ENCODE results near the gene TVP23C. TPM values are rescaled to one million over a fixed set of nuclear protein-coding genes. Genes with fewer than 3 reads are reported as not detected.

The TVP23C gene
- total RNA-seq, 1 donor = 24.2 TPM

GRCh38 chr17:15492186-15492585 is 71.1 kb downstream of the TVP23C start:
- Histone ChIP-seq H3K9me3 (ENCODE audit: low read depth, low read length) (no peaks in the 10 kb centered on the region), H3K4me3 (ENCODE audit: low read length) (no peak overlapping the region), H3K27me3 (ENCODE audit: insufficient read depth, low read length) (no peaks in the 10 kb centered on the region), H3K4me1 (ENCODE audit: insufficient read depth, low read length) (no peaks in the 10 kb centered on the region)

DNA sequence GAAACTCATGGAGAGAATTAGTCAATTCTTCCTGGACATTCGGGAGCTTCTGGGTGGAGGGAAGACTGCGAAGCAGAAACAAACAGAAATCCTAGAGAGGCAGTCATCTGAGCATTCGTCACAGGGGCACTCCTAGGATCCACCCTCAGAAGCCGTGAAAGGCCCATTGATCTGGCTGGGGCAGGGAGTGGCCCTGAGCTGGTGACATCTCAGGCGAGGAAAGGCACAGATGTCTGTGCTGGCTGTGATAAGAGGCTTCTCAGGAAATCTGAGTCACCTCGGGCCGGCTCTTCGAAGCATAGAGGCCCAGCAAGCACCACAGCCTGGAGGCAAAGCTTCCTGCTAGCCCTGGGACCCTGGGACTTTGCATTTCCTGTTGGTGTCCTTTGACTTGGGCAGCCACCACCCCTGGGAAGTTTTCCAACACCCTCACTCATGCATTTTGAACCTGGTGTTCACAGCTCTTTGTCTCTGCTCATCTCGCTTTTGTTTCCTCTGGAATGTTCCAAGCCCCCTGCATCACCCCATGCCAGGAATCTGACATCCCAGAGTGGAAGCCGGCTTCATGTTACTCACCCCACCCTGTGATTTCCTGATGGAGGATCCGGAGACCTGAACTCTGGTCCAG is 72.5 kb downstream of the TVP23C start:
- Histone ChIP-seq H3K4me1 (ENCODE audit: insufficient read depth, low read length) (no peaks in the 10 kb centered on the region), H3K27me3 (ENCODE audit: insufficient read depth, low read length) (no peaks in the 10 kb centered on the region), H3K4me3 (ENCODE audit: low read length) (no peak overlapping the region), H3K9me3 (ENCODE audit: low read depth, low read length) (no peaks in the 10 kb centered on the region)

DNA sequence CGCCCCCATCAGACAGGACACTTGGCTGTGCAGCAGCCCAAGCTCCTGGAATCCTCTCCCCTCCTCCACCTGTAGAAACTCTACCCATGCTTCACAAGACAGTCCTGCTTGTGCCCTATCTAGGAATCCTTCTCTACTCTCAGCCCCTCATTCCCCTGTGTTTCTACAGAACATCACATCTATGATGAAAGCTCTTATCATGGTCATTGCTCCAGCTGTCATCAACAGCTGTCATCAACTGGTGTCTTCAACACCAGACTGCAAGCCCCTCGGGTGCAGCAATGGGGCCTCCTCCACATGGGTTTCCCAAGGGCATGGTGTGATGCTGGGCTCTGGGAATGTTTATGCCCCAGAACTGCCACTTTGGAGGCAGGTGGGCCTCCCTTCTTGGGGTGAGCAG is 74.7 kb downstream of the TVP23C start:
- Histone ChIP-seq H3K9me3 (ENCODE audit: low read depth, low read length) (no peaks in the 10 kb centered on the region), H3K4me1 (ENCODE audit: insufficient read depth, low read length) (no peaks in the 10 kb centered on the region), H3K27me3 (ENCODE audit: insufficient read depth, low read length) (no peaks in the 10 kb centered on the region), H3K4me3 (ENCODE audit: low read length) (no peak overlapping the region)

DNA sequence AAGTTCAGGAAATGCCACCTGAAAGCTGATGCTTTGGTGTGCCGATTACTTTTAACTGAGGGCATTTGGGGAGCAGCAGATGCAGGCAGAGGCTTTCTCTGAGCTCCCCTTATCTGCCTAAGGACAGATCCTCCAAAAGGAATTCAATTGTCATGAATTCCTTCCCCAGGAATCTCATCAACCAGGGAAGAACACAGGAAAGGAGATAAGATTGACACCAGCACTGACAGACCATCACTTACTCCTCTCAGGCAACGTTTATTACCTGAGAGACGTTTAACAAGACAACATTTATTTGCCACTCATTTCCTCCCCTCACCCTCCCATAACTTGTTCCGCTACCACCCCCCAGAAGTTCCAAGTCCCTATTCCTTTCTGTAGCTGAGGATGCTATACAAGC is 78.2 kb downstream of the TVP23C start:
- H3K4me3 ChIP-seq (ENCODE audit: low read length) = no peak overlapping the region
- no peaks in the 10 kb centered on the region for H3K27me3 ChIP-seq (ENCODE audit: insufficient read depth, low read length)
- H3K4me1 ChIP-seq (ENCODE audit: insufficient read depth, low read length) = no peaks in the 10 kb centered on the region
- H3K9me3 ChIP-seq (ENCODE audit: low read depth, low read length) = no peaks in the 10 kb centered on the region

- H3K4me1 ChIP-seq (ENCODE audit: insufficient read depth, low read length) = no peaks in the 10 kb centered on the region
- no peaks in the 10 kb centered on the region for H3K27me3 ChIP-seq (ENCODE audit: insufficient read depth, low read length)
- H3K4me3 ChIP-seq (ENCODE audit: low read length) = no peak overlapping the region
- no peaks in the 10 kb centered on the region for H3K9me3 ChIP-seq (ENCODE audit: low read depth, low read length)
Observed at GRCh38 chr17:15483431-15483830, 79.9 kb downstream of the TVP23C start.

DNA sequence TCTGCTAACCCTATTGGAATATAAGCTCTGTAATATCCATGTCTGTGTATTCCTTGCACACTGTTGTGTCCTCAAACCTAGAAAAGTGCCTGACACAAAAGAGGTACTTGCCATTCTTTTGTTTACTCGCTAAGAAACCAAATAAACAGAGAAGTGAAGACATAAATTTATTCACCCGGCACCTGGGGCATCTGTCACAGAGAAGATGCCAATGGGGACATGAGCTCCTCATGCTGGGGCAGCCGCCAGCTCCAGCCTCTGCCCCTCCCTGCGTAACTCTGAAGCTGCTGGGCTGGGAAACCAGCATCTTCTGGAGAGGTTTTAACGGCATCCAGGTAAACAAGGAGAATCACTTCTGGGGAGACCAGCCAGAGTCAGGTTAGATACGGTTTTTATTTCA is 80.8 kb downstream of the TVP23C start:
- Histone ChIP-seq H3K4me3 (ENCODE audit: low read length) (no peak overlapping the region), H3K9me3 (ENCODE audit: low read depth, low read length) (no peaks in the 10 kb centered on the region), H3K27me3 (ENCODE audit: insufficient read depth, low read length) (no peaks in the 10 kb centered on the region), H3K4me1 (ENCODE audit: insufficient read depth, low read length) (no peaks in the 10 kb centered on the region)

GRCh38 chr17:15481481-15481880 is 81.8 kb downstream of the TVP23C start:
- Histone ChIP-seq H3K4me3 (ENCODE audit: low read length) (no peak overlapping the region), H3K4me1 (ENCODE audit: insufficient read depth, low read length) (no peaks in the 10 kb centered on the region), H3K27me3 (ENCODE audit: insufficient read depth, low read length) (no peaks in the 10 kb centered on the region), H3K9me3 (ENCODE audit: low read depth, low read length) (no peaks in the 10 kb centered on the region)

- H3K9me3 ChIP-seq (ENCODE audit: low read depth, low read length) = no peaks in the 10 kb centered on the region
- no peak overlapping the region for H3K4me3 ChIP-seq (ENCODE audit: low read length)
- no peaks in the 10 kb centered on the region for H3K27me3 ChIP-seq (ENCODE audit: insufficient read depth, low read length)
- H3K4me1 ChIP-seq (ENCODE audit: insufficient read depth, low read length) = no peaks in the 10 kb centered on the region
Observed at GRCh38 chr17:15480204-15480603, 83.1 kb downstream of the TVP23C start.

DNA sequence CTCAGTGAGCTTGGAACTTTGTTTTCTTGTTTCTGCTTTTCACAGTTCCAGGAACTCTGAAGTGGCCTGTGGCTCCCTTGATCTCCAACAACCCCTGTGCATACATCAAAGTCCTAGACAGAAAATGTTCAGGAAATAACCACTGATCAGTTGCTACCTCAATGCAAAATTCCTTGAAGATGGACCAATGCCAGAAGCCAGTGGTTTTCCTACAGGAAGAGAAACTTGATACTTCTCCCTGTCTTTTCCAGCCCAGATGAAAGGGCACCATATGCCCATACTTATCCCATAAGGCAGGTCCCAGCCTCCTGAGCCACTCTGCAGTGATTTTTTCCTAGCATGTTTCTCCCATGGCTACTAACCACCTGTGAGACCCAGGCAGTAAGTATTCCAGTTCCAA is 83.6 kb downstream of the TVP23C start:
- no peaks in the 10 kb centered on the region for H3K9me3 ChIP-seq (ENCODE audit: low read depth, low read length)
- H3K27me3 ChIP-seq (ENCODE audit: insufficient read depth, low read length) = no peaks in the 10 kb centered on the region
- H3K4me3 ChIP-seq (ENCODE audit: low read length) = no peak overlapping the region
- H3K4me1 ChIP-seq (ENCODE audit: insufficient read depth, low read length) = no peaks in the 10 kb centered on the region

DNA sequence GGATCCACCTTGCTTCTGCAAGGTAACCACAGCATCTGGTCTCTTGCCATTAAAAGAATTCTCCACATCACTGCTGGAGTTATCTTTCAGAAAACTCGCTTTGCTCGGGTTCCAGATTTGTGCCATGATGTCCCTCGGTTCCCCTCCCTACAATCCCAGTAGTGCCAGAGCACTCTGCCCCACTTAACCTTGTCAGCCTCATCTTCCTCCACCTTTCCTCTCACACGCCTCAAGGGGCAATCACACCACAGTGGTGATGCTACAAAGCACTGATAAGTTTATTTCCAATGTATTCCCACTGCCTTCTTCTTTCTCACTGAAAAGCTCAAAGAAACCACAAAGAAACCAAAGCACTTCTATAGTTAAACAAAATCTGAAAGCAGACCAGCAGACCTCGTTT is 84.4 kb downstream of the TVP23C start:
- Histone ChIP-seq H3K9me3 (ENCODE audit: low read depth, low read length) (no peaks in the 10 kb centered on the region), H3K4me3 (ENCODE audit: low read length) (no peak overlapping the region)

GRCh38 chr17:15475631-15476354 is 87.5 kb downstream of the TVP23C start:
- Histone ChIP-seq H3K9me3 (ENCODE audit: low read depth, low read length) (no peaks in the 10 kb centered on the region), H3K4me1 (ENCODE audit: insufficient read depth, low read length) (no peaks in the 10 kb centered on the region), H3K27me3 (ENCODE audit: insufficient read depth, low read length) (no peaks in the 10 kb centered on the region), H3K4me3 (ENCODE audit: low read length) (no peak overlapping the region)

More for the DNA sequence above, 84.4 kb downstream of the TVP23C start:
- Histone ChIP-seq H3K4me1 (ENCODE audit: insufficient read depth, low read length) (no peaks in the 10 kb centered on the region), H3K27me3 (ENCODE audit: insufficient read depth, low read length) (no peaks in the 10 kb centered on the region)

DNA sequence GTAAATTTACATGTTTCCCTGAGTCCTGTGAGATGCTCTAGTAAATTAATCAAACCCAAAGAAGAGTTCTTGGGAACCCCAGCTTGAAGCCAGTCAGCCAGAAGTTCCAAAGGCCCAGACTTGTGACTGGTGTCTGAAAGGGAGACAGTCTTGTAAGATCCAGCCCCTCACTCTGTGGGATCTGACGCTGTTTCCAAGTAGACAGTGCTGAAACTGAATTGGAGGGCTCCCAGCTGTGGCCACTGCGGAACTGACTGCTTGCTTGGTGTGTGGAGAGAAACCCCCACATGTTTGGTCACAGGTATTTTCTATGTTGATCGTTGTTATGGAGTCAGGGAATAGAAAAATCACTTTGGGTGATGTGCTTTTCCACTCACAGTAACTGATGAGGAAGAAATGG is 90.4 kb downstream of the TVP23C start:
- Histone ChIP-seq H3K4me1 (ENCODE audit: insufficient read depth, low read length) (no peaks in the 10 kb centered on the region), H3K4me3 (ENCODE audit: low read length) (no peak overlapping the region), H3K27me3 (ENCODE audit: insufficient read depth, low read length) (no peaks in the 10 kb centered on the region), H3K9me3 (ENCODE audit: low read depth, low read length) (no peaks in the 10 kb centered on the region)

GRCh38 chr17:15470536-15470935 is 92.7 kb downstream of the TVP23C start:
- Histone ChIP-seq H3K9me3 (ENCODE audit: low read depth, low read length) (no peaks in the 10 kb centered on the region), H3K27me3 (ENCODE audit: insufficient read depth, low read length) (no peaks in the 10 kb centered on the region), H3K4me3 (ENCODE audit: low read length) (no peak overlapping the region), H3K4me1 (ENCODE audit: insufficient read depth, low read length) (no peaks in the 10 kb centered on the region)

- Histone ChIP-seq H3K27me3 (ENCODE audit: insufficient read depth, low read length) (no peaks in the 10 kb centered on the region), H3K4me3 (ENCODE audit: low read length) (no peak overlapping the region), H3K9me3 (ENCODE audit: low read depth, low read length) (no peaks in the 10 kb centered on the region), H3K4me1 (ENCODE audit: insufficient read depth, low read length) (no peaks in the 10 kb centered on the region)
Observed at GRCh38 chr17:15469260-15469659, 94.0 kb downstream of the TVP23C start.

DNA sequence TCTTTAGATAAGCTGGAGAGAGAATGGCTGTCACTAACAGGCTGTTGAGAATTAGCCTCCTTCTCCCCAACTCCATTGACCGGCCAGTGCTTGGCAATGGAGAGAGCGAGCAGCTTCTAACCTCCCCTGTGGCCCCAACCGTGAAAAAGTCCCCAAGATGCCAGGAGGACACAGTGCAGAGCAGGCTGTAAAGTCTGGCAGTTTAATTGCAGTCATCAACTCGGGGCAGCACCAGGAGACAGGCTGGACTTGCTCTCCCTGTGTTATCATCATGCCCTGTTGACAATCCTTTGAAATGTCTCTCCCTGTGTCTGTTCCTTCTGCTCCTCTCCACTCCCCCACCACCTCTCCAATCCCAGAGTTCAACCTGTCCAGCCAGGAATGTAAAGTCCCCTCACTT is 95.2 kb downstream of the TVP23C start:
- Histone ChIP-seq H3K4me3 (ENCODE audit: low read length) (no peak overlapping the region), H3K9me3 (ENCODE audit: low read depth, low read length) (no peaks in the 10 kb centered on the region), H3K27me3 (ENCODE audit: insufficient read depth, low read length) (no peaks in the 10 kb centered on the region), H3K4me1 (ENCODE audit: insufficient read depth, low read length) (no peaks in the 10 kb centered on the region)

DNA sequence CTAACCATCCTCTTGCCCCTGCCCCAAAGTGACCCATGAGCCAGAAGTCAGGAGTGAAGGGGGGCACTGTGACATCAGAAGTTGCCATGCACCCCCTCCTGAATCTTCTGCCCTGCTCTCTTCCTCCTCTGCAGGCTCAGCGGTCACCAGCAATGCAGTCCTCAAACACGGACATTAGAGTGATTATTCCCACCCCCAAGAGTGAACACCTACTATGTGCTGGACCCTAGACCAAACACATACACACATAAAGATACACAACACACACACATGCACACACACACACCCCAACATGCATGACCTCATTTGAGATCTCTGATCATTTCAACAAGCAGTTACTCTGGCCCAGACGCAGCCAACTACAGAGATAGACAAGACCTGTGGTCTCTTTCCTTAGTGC is 95.7 kb downstream of the TVP23C start, which contains the start of gene CDRT4:
Gene CDRT4, minus strand, starts transcription at position 30 of the 400 bp plus-strand sequence. CDS start 27,383 bp downstream, outside the sequence.
- Histone ChIP-seq H3K4me1 (ENCODE audit: insufficient read depth, low read length) (no peaks in the 10 kb centered on the region), H3K9me3 (ENCODE audit: low read depth, low read length) (no peaks in the 10 kb centered on the region), H3K27me3 (ENCODE audit: insufficient read depth, low read length) (no peaks in the 10 kb centered on the region), H3K4me3 (ENCODE audit: low read length) (no peak within 1 kb of the TSS)
